Astrocyte (in vitro differentiated cells and primary cell): Measurements from ENCODE around the gene MAGI1.

Experiments
- CTCF ChIP-seq: IDR thresholded peaks from 2 replicates; pipeline ENCODE4 v1.5.1; 2011; ENCODE audit warnings: low read depth, mild to moderate bottlenecking, inconsistent platforms, low read length, moderate library complexity; ENCODE audit not compliant: insufficient read depth
- EZH2 ChIP-seq: IDR thresholded peaks from 2 replicates; pipeline ENCODE4 v1.6.1; 2012; ENCODE audit warnings: mild to moderate bottlenecking, low read length, inconsistent platforms; ENCODE audit not compliant: insufficient read depth

- no peak for TF ChIP-seq CTCF
- no peak for TF ChIP-seq EZH2
Observed at GRCh38 chr3:66010739-66011655, 27.7 kb downstream of the MAGI1 start.
